Measurements from ENCODE around the gene NPW. TPM values are rescaled to one million over a fixed set of nuclear protein-coding genes. Genes with fewer than 3 reads are reported as not detected.

The NPW gene
- polyA plus RNA-seq, 1 donor = 1.1 TPM

- DNase-seq (ENCODE audit: low read depth) = no peak
Observed at GRCh38 chr16:1984347-1985225, 35.0 kb upstream of the NPW start.

DNA sequence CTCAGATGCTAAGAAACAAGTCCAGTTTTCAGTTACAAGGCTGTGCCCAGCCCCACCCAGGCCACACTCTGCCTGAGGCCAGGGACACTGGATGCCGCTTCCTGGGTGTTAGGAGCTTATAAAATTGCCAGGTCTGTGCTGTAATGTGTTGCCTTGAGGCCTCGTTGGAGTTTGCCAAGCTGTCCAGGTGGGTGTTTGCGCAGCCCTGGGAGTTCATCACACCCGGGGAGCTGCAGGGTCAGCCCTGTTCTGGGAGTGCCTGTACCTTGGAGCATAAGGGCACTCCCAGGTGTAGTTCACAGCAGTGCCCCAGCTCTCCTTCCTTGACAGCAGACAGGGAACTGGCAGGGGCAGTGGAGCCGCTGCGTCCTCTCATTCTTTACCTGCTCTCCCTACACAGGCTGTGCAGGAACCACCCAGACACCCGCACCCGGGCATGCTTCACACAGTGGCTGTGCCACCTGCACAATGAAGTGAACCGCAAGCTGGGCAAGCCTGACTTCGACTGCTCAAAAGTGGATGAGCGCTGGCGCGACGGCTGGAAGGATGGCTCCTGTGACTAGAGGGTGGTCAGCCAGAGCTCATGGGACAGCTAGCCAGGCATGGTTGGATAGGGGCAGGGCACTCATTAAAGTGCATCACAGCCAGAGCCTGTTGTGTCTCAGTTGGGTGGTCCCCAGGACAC, 34.0 kb upstream of the NPW start:
- no peak for DNase-seq (ENCODE audit: low read depth)

- DNase-seq (ENCODE audit: low read depth) = no peak
Observed at GRCh38 chr16:1987198-1987597, 32.4 kb upstream of the NPW start.

GRCh38 chr16:1989209-1990100, 30.1 kb upstream of the NPW start, which contains the start of gene SYNGR3:
TSS of gene SYNGR3 (plus strand) at chr16:1989970. CDS start at chr16:1990103, 133 bp downstream.
- no peak for DNase-seq (ENCODE audit: low read depth)

- DNase-seq (ENCODE audit: low read depth) = no peak
Observed at GRCh38 chr16:1990101-1990350, 29.6 kb upstream of the NPW start.

DNA sequence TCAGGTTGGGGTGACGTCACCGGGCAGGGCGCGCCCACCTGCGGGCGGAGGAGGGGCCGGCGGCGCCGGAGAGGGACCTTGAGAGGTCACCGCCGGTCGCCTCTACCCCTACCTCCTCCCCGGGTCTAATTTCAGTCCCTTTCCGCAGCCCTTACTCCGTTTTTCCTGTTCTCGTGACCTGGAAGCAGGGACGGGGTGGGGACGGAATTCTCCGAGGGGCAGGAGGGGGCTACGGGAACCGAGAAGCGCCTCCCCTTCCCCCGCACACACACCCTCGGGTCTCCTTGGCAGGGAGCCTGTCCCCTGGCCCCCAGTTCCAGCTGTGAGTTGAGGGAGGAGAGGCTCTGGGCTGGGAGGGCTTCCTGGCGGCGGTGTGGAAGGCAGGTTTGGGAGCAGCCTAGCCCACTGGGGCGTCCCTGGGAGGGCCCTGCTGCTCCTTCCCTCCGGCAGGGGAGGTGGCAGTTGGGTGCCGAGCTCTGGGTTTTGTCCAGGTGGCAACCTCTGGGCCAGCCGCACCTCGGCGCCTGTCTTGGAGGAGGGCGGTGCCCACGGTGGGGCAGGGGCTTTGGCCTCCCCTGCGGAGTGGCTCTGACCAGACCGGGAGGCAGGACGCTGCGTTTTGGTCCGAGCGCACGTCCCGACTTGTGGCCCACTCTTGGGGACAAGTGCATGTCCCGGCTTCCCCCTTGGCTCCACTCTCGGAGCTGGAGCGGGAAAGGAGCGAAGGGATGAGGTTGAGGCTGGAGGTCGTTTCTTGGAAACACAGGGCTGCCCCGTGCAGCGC, 29.0 kb upstream of the NPW start:
- no peak for DNase-seq (ENCODE audit: low read depth)

DNA sequence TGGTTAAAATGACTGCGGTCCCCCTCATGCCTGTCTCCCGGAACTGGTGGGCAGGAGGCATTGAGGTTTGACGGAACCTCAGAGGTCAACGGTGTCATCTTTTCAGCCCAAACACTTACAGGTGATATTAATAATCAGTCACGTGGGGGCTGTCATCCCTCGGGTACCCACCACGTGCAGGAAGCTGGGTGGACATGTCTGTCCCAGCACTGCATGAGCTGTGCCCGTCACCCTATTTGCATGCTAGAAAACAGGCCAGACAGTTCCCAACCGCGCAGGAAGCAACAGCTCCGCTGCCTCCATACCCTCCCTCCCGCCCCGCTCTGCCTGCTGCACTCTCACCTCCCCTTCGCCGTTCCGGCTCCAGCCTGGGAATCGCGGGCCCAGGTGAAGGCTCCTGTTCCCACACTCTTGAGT, 28.4 kb upstream of the NPW start:
- DNase-seq (ENCODE audit: low read depth) = no peak

- no peak for DNase-seq (ENCODE audit: low read depth)
Observed at GRCh38 chr16:1991588-1991947, 28.0 kb upstream of the NPW start.

DNA sequence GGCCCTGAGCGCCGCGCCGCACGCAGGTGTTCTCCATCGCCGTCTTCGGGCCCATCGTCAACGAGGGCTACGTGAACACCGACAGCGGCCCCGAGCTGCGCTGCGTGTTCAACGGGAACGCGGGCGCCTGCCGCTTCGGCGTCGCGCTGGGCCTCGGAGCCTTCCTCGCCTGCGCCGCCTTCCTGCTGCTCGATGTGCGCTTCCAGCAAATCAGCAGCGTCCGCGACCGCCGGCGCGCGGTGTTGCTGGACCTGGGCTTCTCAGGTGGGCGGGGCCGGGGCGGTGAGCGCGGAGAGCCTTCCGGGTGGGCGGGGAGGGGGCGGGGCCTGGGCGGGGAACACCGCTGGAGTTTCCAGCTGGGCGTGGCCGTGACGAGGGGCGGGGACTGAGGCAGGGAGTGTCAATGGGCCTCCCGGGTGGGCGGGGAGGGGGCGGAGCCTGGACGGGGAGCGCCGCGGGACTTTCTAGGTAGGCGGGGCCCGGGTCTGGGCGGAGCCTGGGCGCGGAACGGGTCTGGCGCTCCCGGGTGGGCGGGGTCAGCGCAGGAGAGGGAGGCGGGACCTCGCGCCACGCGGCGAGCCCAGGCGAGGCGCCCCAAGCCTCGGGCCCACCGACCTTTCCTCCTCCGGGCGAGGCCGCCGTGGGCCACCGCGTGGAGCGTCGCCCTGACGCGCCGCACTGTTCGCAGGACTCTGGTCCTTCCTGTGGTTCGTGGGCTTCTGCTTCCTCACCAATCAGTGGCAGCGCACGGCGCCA, 27.5 kb upstream of the NPW start:
- no peak for DNase-seq (ENCODE audit: low read depth)

GRCh38 chr16:1992704-1993317, 26.8 kb upstream of the NPW start:
- DNase-seq (ENCODE audit: low read depth) = no peak

DNA sequence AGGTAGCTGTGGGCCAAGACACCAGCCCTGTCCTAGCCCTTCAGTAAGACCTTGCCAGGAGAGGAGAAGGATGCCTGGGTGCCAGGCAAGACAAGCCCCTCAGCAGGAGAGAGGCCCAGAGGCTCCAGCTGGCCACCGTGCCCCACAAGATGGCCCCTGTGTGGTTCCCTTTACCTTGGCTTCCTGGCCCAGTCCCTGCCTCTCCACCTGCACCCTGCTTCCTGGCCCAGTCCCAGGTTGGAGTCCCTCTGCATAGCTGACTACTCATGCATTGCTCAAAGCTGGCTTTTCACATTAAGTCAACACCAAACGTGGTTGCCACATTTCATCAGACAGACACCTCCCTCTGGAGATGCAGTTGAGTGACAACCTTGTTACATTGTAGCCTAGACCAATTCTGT, 25.9 kb upstream of the NPW start:
- DNase-seq (ENCODE audit: low read depth) = no peak

DNA sequence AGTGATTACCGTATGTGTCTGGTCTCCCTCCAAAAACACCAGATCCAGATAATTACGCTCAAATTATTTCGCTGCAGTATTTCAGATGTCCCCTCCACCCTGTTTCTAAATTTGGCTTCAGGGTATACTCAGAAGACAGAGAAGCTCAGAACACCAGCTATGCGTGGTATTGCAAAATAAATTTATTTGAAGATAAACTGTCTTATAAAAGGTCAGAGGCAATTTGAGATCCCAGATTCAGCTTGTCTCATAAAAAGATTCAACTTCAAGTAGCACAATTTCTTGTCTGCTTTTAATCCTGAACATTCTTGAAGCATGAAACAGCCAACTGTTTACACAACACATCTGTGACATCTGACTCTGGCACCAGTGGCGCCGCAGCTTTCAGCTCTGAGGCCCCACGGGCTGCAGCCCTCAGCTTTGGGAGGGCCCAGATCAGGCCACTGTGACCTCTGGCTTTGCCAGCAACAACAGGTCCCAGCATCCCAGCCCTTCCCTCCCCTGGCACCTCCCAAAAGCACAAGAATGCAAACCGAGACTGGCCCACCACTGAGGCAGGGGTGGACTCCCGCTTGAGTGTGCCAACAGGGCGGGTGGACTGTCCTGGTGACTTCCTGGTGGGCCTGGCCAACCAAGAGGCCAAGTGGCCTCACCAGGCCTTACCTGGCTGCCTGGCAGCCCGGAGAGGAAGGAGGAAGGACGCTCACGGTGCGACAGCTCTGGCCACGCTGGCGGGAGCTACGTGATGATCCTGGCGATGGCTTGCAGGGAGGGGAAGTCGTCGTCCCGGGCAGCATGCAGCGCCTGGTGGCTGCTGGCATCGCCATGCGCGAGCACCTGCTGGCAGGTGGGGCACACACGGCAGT, 21.9 kb upstream of the NPW start:
- DNase-seq (ENCODE audit: low read depth) = no peak

GRCh38 chr16:1998360-1998835, 21.2 kb upstream of the NPW start:
- DNase-seq (ENCODE audit: low read depth) = no peak

DNA sequence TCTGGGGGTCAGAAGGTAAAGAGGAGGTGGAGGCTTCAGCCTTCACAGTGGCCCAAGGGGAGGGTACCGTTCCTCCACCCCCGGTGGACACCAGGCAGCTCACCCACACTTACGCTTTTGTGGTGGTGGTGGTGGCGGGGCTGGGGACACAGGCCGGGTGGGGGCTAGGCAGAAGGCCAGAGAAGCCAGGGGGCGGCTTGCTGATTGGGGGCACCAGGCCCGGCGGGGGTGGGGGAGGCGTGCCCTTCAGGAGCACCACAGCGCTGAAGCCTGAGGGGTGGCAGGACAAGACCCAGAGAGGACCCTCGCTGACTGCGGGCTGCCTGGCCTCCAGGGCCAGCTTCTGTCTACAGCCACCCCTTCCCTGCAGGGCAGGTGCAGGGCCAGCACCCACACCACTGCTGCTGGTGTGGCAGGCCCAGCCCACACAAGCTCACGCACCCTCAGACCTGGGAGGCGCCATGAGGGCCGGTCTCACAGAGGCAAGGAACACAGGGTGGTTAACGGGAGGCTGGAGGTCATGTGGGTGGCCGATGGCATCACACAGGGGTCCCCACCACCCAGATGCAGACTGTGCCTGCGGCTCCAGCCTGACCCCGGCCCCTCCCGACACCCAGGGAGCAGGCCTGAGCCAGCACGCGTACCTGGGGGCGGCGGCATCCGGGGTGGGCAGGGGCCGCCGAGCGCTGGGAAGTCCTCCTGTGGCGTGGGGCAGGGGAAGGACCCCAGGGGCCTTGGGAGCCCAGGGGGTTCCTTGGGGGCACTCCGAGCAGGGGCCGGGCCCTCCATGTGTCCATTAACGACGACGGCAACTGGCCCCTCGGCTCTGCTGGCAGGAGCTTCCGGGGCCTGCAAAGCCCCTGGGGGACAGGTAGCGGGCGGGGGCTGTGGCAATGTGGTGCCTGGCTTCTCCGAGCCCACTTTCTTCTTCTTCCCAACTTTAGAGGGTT, 20.5 kb upstream of the NPW start:
- no peak for DNase-seq (ENCODE audit: low read depth)

GRCh38 chr16:1999866-2000514, 19.6 kb upstream of the NPW start:
- no peak for DNase-seq (ENCODE audit: low read depth)

GRCh38 chr16:2001035-2001434, 18.6 kb upstream of the NPW start:
- DNase-seq (ENCODE audit: low read depth) = no peak
